Daoy (cell line): Measurements from ENCODE around the gene CREB5. TPM values are rescaled to one million over a fixed set of nuclear protein-coding genes. Genes with fewer than 3 reads are reported as not detected.
"Not testable (repeated sequence)": the region's sequence is repeated elsewhere in the genome, so short reads cannot be mapped to it uniquely, and the experiment has no call there.

Experiments used
- DNase-seq: peaks from one replicate; pipeline ENCODE4 v3.0.0-alpha.2; 2015; ENCODE audit warnings: low read depth
- total RNA-seq: library from RNA; depleted of rRNA; stranded (reverse); fragments of >200 nt; shearing (Covaris generic); gene quantifications from 2 replicates; pipeline ENCODE4 v1.2.3, GENCODE V29; 2014; rRNA removed

Gene CREB5
- 12.1 and 17.3 TPM in 2 replicates for total RNA-seq

- DNase-seq = no peak
Measured at GRCh38 chr7:28411876-28412662, at the start of gene CREB5. Gene CREB5 (plus strand): TSS chr7:28412518. CDS start chr7:28412915, 397 bp downstream.

GRCh38 chr7:28362812-28363211 lies 49.5 kb upstream of the CREB5 start:
- no peak for DNase-seq

- no peak for DNase-seq
Measured at GRCh38 chr7:28364082-28364481, 48.2 kb upstream of the CREB5 start.

- DNase-seq = no peak
Measured at GRCh38 chr7:28369523-28369922, 42.8 kb upstream of the CREB5 start.

GRCh38 chr7:28371846-28372245 lies 40.5 kb upstream of the CREB5 start:
- no peak for DNase-seq

GRCh38 chr7:28373990-28374389 lies 38.3 kb upstream of the CREB5 start:
- no peak for DNase-seq

- no peak for DNase-seq
Measured at GRCh38 chr7:28375729-28376128, 36.6 kb upstream of the CREB5 start.

GRCh38 chr7:28376634-28377033 lies 35.7 kb upstream of the CREB5 start:
- no peak for DNase-seq

GRCh38 chr7:28378574-28379149 lies 33.7 kb upstream of the CREB5 start:
- DNase-seq = peak; percentile 45

- DNase-seq = no peak
Measured at GRCh38 chr7:28381466-28381865, 30.9 kb upstream of the CREB5 start.

GRCh38 chr7:28382144-28382543 lies 30.2 kb upstream of the CREB5 start:
- DNase-seq = no peak

GRCh38 chr7:28383975-28384374 lies 28.3 kb upstream of the CREB5 start:
- no peak for DNase-seq

GRCh38 chr7:28389504-28390395 lies 22.6 kb upstream of the CREB5 start:
- DNase-seq = peak; percentile 56

- DNase-seq = no peak
Measured at GRCh38 chr7:28390426-28390825, 21.9 kb upstream of the CREB5 start.

GRCh38 chr7:28392289-28392688 lies 20.0 kb upstream of the CREB5 start:
- no peak for DNase-seq

GRCh38 chr7:28395404-28395803 lies 16.9 kb upstream of the CREB5 start:
- no peak for DNase-seq

GRCh38 chr7:28395831-28396230 lies 16.5 kb upstream of the CREB5 start:
- DNase-seq = no peak

- no peak for DNase-seq
Measured at GRCh38 chr7:28397141-28397540, 15.2 kb upstream of the CREB5 start.

GRCh38 chr7:28400838-28401360 lies 11.4 kb upstream of the CREB5 start:
- DNase-seq = no peak

GRCh38 chr7:28401567-28401966 lies 10.8 kb upstream of the CREB5 start:
- DNase-seq = not testable (repeated sequence)

- DNase-seq = peak; percentile 97
Measured at GRCh38 chr7:28405662-28406061, 6.7 kb upstream of the CREB5 start.

GRCh38 chr7:28406192-28406591 lies 6.1 kb upstream of the CREB5 start:
- peak; percentile 80 for DNase-seq
